Smooth muscle cell of the pulmonary artery (primary cell): ENCODE data around the gene DIABLO. TPM values are rescaled to one million over a fixed set of nuclear protein-coding genes. Genes with fewer than 3 reads are reported as not detected.

Experiments
- total RNA-seq: library from RNA; depleted of rRNA; stranded (reverse); fragments of >200 nt; gene quantifications from 2 replicates; pipeline ENCODE4 v1.2.3, GENCODE V29; 2014

DIABLO gene
- total RNA-seq: 48.7 and 53.5 TPM in 2 replicates

GRCh38 chr12:122225683-122226365 lies at the start of gene DIABLO:
TSS of gene DIABLO (minus strand) at chr12:122226052. CDS start at chr12:122226014, 38 bp downstream.

GRCh38 chr12:122266230-122266901 lies 40.5 kb upstream of the DIABLO start, which contains the start of gene VPS33A:
TSS of gene VPS33A (minus strand) at chr12:122266494. CDS start at chr12:122266408, 86 bp downstream.

GRCh38 chr12:122203301-122204166 lies 22.3 kb downstream of the DIABLO start, which contains the start of gene B3GNT4:
TSS of gene B3GNT4 (plus strand) at chr12:122203709. CDS start at chr12:122204619, 910 bp downstream.

GRCh38 chr12:122182887-122183587 lies 42.8 kb downstream of the DIABLO start, which contains the start of gene LRRC43:
TSS of gene LRRC43 (plus strand) at chr12:122183123. CDS start at chr12:122183145, 22 bp downstream.

GRCh38 chr12:122174155-122174845 lies 51.6 kb downstream of the DIABLO start, which contains the start of gene IL31:
TSS of gene IL31 (minus strand) at chr12:122174221. CDS start at chr12:122174172, 49 bp downstream.

Other genes starting within 250 kb of the DIABLO start
- gene BCL7A, start 204.2 kb downstream of the DIABLO start, total RNA-seq: 6.6 and 7.1 TPM in 2 replicates
- 25.2 and 27.7 TPM in 2 replicates for gene MLXIP, start 147.3 kb downstream of the DIABLO start, total RNA-seq
- not detected in 2 replicates for gene IL31, start 51.8 kb downstream of the DIABLO start, total RNA-seq
- 0.83 and 1.2 TPM in 2 replicates for gene LRRC43, start 42.9 kb downstream of the DIABLO start, total RNA-seq
- 0.52 and 0.59 TPM in 2 replicates for gene B3GNT4, start 22.3 kb downstream of the DIABLO start, total RNA-seq
- 18.3 and 23.1 TPM in 2 replicates for gene VPS33A, start 40.4 kb upstream of the DIABLO start, total RNA-seq
- 63.5 and 85.5 TPM in 2 replicates for gene CLIP1, start 196.6 kb upstream of the DIABLO start, total RNA-seq